HEK293T (cell line): ENCODE data around the gene TIMP2.

Source experiments
- BHLHE40 ChIP-seq: fragments of 450-650 bp; IDR thresholded peaks from 2 replicates; pipeline ENCODE4 v1.6.1; 2016; ENCODE audit warnings: mild to moderate bottlenecking, moderate library complexity, borderline replicate concordance
- PKNOX1 ChIP-seq: fragments of 450-650 bp; IDR thresholded peaks from 2 replicates; pipeline ENCODE4 v1.6.1; 2016

- TF ChIP-seq BHLHE40 (no peak), PKNOX1 (no peak)
Measured at GRCh38 chr17:78918979-78919378, 6.2 kb downstream of the TIMP2 start.
